ENCODE results near the gene DEFB123.
"Not testable (repeated sequence)": the region's sequence is repeated elsewhere in the genome, so short reads cannot be mapped to it uniquely, and the experiment has no call there.

The DEFB123 gene

DNA sequence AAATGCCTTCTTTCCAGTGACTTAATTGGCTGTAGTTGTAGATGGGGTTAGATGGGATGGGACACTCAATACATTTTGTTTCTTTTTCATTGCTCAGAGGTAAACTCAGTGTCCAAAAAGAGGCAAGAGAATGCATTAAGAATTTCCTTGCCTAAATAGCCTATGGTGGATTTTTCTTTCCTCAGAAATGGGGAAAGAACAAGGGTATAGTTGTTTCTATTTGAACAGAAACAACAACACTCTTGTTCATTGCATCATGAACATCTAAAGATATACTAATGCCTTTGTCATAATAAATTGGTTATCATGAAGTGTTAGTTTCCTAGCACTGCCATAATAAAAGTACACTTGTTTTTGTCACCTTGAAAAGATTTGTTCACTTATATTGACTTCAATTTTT, 14.6 kb upstream of the DEFB123 start:
- TF ChIP-seq, protein P1, sequence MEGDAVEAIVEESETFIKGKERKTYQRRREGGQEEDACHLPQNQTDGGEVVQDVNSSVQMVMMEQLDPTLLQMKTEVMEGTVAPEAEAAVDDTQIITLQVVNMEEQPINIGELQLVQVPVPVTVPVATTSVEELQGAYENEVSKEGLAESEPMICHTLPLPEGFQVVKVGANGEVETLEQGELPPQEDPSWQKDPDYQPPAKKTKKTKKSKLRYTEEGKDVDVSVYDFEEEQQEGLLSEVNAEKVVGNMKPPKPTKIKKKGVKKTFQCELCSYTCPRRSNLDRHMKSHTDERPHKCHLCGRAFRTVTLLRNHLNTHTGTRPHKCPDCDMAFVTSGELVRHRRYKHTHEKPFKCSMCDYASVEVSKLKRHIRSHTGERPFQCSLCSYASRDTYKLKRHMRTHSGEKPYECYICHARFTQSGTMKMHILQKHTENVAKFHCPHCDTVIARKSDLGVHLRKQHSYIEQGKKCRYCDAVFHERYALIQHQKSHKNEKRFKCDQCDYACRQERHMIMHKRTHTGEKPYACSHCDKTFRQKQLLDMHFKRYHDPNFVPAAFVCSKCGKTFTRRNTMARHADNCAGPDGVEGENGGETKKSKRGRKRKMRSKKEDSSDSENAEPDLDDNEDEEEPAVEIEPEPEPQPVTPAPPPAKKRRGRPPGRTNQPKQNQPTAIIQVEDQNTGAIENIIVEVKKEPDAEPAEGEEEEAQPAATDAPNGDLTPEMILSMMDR (conservative IDR thresholded peaks at IDR 0.05; ENCODE audit: low read length): no peak
- TF ChIP-seq EZH2phosphoT487 (IDR thresholded peaks at IDR 0.05; ENCODE audit: borderline replicate concordance): no peak

DNA sequence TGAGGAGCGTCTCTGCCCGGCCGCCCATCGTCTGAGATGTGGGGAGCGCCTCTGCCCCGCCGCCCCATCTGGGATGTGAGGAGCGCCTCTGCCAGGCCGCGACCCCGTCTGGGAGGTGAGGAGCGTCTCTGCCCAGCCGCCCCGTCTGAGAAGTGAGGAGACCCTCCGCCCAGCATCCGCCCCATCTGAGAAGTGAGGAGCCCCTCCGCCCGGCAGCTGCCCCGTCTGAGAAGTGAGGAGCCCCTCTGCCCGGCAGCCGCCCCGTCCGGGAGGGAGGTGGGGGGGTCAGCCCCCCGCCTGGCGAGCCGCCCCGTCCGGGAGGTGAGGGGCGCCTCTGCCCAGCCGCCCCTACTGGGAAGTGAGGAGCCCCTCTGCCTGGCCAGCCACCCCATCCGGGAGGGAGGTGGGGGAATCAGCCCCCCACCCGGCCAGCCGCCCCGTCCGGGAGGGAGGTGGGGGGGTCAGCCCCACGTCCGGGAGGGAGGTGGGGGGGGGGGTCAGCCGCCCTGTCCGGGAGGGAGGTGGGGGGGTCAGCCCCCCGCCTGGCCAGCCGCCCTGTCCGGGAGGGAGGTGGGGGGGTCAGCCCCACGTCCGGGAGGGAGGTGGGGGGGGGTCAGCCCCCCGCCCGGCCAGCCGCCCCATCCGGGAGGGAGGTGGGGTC, 13.4 kb upstream of the DEFB123 start:
- H3K4me3 ChIP-seq (ENCODE audit: low read length, poor library complexity, severe bottlenecking); H3K9ac ChIP-seq (ENCODE audit: low read depth, low read length, poor library complexity, severe bottlenecking); H3K27me3 ChIP-seq (ENCODE audit: insufficient read depth, low read length, poor library complexity, severe bottlenecking); H3F3A ChIP-seq (ENCODE audit: low read depth); H4K20me1 ChIP-seq (ENCODE audit: insufficient read depth, low read length, poor library complexity, severe bottlenecking); H3K4me2 ChIP-seq (ENCODE audit: low read depth, low read length, poor library complexity, severe bottlenecking); H3K79me2 ChIP-seq (ENCODE audit: insufficient read depth, low read length); H3K4me1 ChIP-seq (ENCODE audit: insufficient read depth, low read length, poor library complexity, severe bottlenecking); H3K36me3 ChIP-seq (ENCODE audit: insufficient read depth, low read length); H3K9me3 ChIP-seq (ENCODE audit: insufficient read depth, low read depth, low read length); H3K9me2 ChIP-seq (replicated peaks; ENCODE audit: low read depth, low read length); H2AFZ ChIP-seq (ENCODE audit: low read length): not testable (repeated sequence)

More for the DNA sequence above, 14.6 kb upstream of the DEFB123 start:
- no peaks in the 10 kb centered on the region for H3K4me1 ChIP-seq (ENCODE audit: insufficient read depth, low read length, poor library complexity, severe bottlenecking)
- no peaks in the 10 kb centered on the region for H3F3A ChIP-seq (ENCODE audit: low read depth)
- H3K9me2 ChIP-seq (replicated peaks; ENCODE audit: low read depth, low read length): no peaks in the 10 kb centered on the region
- no peak overlapping the region for H3K9ac ChIP-seq (ENCODE audit: low read depth, low read length, poor library complexity, severe bottlenecking)
- H3K27me3 ChIP-seq (ENCODE audit: insufficient read depth, low read length, poor library complexity, severe bottlenecking): no peaks in the 10 kb centered on the region
- no peak overlapping the region for H3K4me3 ChIP-seq (ENCODE audit: low read length, poor library complexity, severe bottlenecking)
- no peaks in the 10 kb centered on the region for H3K36me3 ChIP-seq (ENCODE audit: insufficient read depth, low read length)
- no peaks in the 10 kb centered on the region for H3K9me3 ChIP-seq (ENCODE audit: insufficient read depth, low read depth, low read length)
- no peak overlapping the region for H3K4me2 ChIP-seq (ENCODE audit: low read depth, low read length, poor library complexity, severe bottlenecking)
- H3K79me2 ChIP-seq (ENCODE audit: insufficient read depth, low read length): no peaks in the 10 kb centered on the region
- H4K20me1 ChIP-seq (ENCODE audit: insufficient read depth, low read length, poor library complexity, severe bottlenecking): no peaks in the 10 kb centered on the region
- no peak overlapping the region for H2AFZ ChIP-seq (ENCODE audit: low read length)

DNA sequence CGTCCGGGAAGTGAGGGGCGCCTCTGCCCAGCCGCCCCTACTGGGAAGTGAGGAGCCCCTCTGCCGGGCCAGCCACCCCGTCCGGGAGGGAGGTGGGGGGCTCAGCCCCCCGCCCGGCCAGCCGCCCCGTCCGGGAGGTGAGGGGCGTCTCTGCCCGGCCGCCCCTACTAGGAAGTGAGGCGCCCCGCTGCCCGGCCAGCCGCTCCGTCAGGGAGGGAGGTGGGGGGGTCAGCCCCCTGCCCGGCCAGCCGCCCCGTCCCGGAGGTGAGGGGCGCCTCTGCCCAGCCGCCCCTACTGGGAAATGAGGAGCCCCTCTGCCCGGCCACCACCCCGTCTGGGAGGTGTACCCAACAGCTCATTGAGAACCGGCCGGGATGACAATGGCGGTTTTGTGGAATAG, 12.9 kb upstream of the DEFB123 start:
- not testable (repeated sequence) for H4K20me1 ChIP-seq (ENCODE audit: insufficient read depth, low read length, poor library complexity, severe bottlenecking); H3K36me3 ChIP-seq (ENCODE audit: insufficient read depth, low read length); H3F3A ChIP-seq (ENCODE audit: low read depth); H3K4me2 ChIP-seq (ENCODE audit: low read depth, low read length, poor library complexity, severe bottlenecking); H3K79me2 ChIP-seq (ENCODE audit: insufficient read depth, low read length); H2AFZ ChIP-seq (ENCODE audit: low read length); H3K4me3 ChIP-seq (ENCODE audit: low read length, poor library complexity, severe bottlenecking); H3K4me1 ChIP-seq (ENCODE audit: insufficient read depth, low read length, poor library complexity, severe bottlenecking); H3K9ac ChIP-seq (ENCODE audit: low read depth, low read length, poor library complexity, severe bottlenecking); H3K9me3 ChIP-seq (ENCODE audit: insufficient read depth, low read depth, low read length); H3K27me3 ChIP-seq (ENCODE audit: insufficient read depth, low read length, poor library complexity, severe bottlenecking); H3K9me2 ChIP-seq (replicated peaks; ENCODE audit: low read depth, low read length)

DNA sequence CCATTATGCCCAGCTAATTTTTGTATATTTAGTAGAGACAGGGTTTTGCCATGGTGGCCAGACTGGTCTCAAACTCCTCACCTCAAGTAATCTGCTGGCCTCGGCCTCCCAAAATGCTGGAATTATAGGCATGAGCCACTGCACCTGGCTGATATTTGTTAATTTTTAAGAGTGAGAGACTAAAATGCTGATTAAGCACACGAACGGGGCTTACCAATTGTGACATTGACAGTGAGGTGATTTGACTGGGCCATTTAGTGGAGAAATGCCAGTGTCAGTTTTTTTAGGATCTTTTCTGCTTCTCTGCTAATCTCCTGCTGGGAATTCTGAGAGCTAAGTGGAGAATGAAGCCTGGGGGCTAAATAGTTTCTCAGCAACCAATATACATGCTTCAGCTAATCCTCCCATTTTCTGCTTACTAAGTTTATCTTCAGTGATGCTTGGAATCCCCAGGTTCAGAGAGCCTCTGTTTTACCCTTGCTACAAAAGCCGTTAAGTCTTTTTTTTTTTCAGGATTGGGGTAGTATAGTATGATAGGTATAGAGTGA, 9.8 kb upstream of the DEFB123 start:
- no peaks in the 10 kb centered on the region for H3K36me3 ChIP-seq (ENCODE audit: insufficient read depth, low read length)
- no peaks in the 10 kb centered on the region for H3K79me2 ChIP-seq (ENCODE audit: insufficient read depth, low read length)
- TF ChIP-seq, protein P1 (conservative IDR thresholded peaks at IDR 0.05; ENCODE audit: low read length): no peak
- TF ChIP-seq EZH2phosphoT487 (IDR thresholded peaks at IDR 0.05; ENCODE audit: borderline replicate concordance): no peak
- no peaks in the 10 kb centered on the region for H4K20me1 ChIP-seq (ENCODE audit: insufficient read depth, low read length, poor library complexity, severe bottlenecking)
- H3K9ac ChIP-seq (ENCODE audit: low read depth, low read length, poor library complexity, severe bottlenecking): no peak overlapping the region
- no peak overlapping the region for H2AFZ ChIP-seq (ENCODE audit: low read length)
- no peaks in the 10 kb centered on the region for H3K9me3 ChIP-seq (ENCODE audit: insufficient read depth, low read depth, low read length)
- H3K4me2 ChIP-seq (ENCODE audit: low read depth, low read length, poor library complexity, severe bottlenecking): no peak overlapping the region
- H3K4me3 ChIP-seq (ENCODE audit: low read length, poor library complexity, severe bottlenecking): no peak overlapping the region
- H3K4me1 ChIP-seq (ENCODE audit: insufficient read depth, low read length, poor library complexity, severe bottlenecking): no peaks in the 10 kb centered on the region
- H3F3A ChIP-seq (ENCODE audit: low read depth): no peaks in the 10 kb centered on the region
- no peaks in the 10 kb centered on the region for H3K27me3 ChIP-seq (ENCODE audit: insufficient read depth, low read length, poor library complexity, severe bottlenecking)
- no peaks in the 10 kb centered on the region for H3K9me2 ChIP-seq (replicated peaks; ENCODE audit: low read depth, low read length)
